Measurements from ENCODE around the gene PSMA7. TPM values are rescaled to one million over a fixed set of nuclear protein-coding genes. Genes with fewer than 3 reads are reported as not detected.

The PSMA7 gene
- total RNA-seq (140 TPM in 2 replicates), polyA plus RNA-seq (252 and 368 TPM in 2 replicates), polyA minus RNA-seq (97.3 and 122 TPM in 2 replicates)
- 200 TPM for total RNA-seq (2013)

- H2AFZ ChIP-seq (ENCODE audit: insufficient read depth, low read depth, low read length, poor library complexity, severe bottlenecking): peak within 1 kb of the TSS; percentile 75
- POLR2A ChIA-PET: interaction anchor here (0.5 to 2.0 kb wide), 4 partner anchors 20 to 243 kb away, joined by 3 to 6 read pairs (median 4); partner anchors contain the start of genes LSM14B, RPS21 and TAF4
Measured at GRCh38 chr20:62143081-62143956, at the start of gene PSMA7, which contains the start of gene SS18L1. Gene PSMA7, minus strand, starts transcription at chr20:62143394. Its CDS starts 91 bp downstream, at chr20:62143303. Gene SS18L1, plus strand, starts transcription at chr20:62143769. Its CDS starts 52 bp downstream, at chr20:62143821.

More at GRCh38 chr20:62143081-62143956, at the start of gene PSMA7, which contains the start of gene SS18L1:
- H3K79me2 ChIP-seq (ENCODE audit: control insufficient read depth, insufficient read depth, low read length): peaks cover 61% of the 10 kb centered on the region
- intact Hi-C loops (cut with micrococcal nuclease): loop anchor here (1.0 to 5.0 kb wide), 5 partner anchors 21 to 651 kb away; partner anchors contain the start of genes LSM14B, OSBPL2 and TAF4
- H3K4me1 ChIP-seq (ENCODE audit: control insufficient read depth in 2 of 2, insufficient read depth in 2 of 2, low read length in 2 of 2): peaks cover 24 to 29% of the 10 kb centered on the region in 2 donors
- Mint-ChIP-seq H3K9me3 (ENCODE audit: insufficient read depth) (no peaks in the 10 kb centered on the region), H3K4me1 (peaks cover 40% of the 10 kb centered on the region), H3K27me3 (no peaks in the 10 kb centered on the region), H3K4me3 (peak within 1 kb of the TSS; percentile 91), H3K27ac (peak within 1 kb of the TSS; percentile 92)
- peaks cover 0 to 20% of the 10 kb centered on the region in 2 experiments for H3K36me3 ChIP-seq (replicated peaks in 1 of 2; ENCODE audit: control extremely low read depth in 1 of 2, control insufficient read depth in 1 of 2, extremely low read depth in 1 of 2, insufficient read depth in 2 of 2, low read length in 1 of 2)
- no peaks in the 10 kb centered on the region for H3K9me3 ChIP-seq (ENCODE audit: control extremely low read depth in 1 of 3, control insufficient read depth in 2 of 3, insufficient read depth in 1 of 3, low read length in 2 of 3)
- peak within 1 kb of the TSS; percentile 54 to 88 (median 63) for H3K4me3 ChIP-seq (ENCODE audit: control extremely low read depth in 1 of 5, extremely low read depth in 1 of 5, insufficient read depth in 1 of 5, low read depth in 2 of 5, low read length in 4 of 5)
- peaks cover 72% of the 10 kb centered on the region for H4K20me1 ChIP-seq (ENCODE audit: control insufficient read depth, insufficient read depth, low read length, poor library complexity, severe bottlenecking)
- H3K27ac ChIP-seq (ENCODE audit: low read length in 2 of 2): peak within 1 kb of the TSS; percentile 63 to 75
- peak within 1 kb of the TSS; percentile 77 for H3K9ac ChIP-seq (ENCODE audit: low read length)
- WGBS (ENCODE audit: insufficient coverage): under 1% methylated on average over 148 of the region's 148 CpGs
- ATAC-seq (ENCODE audit: low read depth) (peak; percentile 90), DNase-seq (peak; percentile 94)
- no peaks in the 10 kb centered on the region for H3K27me3 ChIP-seq (replicated peaks in 1 of 4; ENCODE audit: control extremely low read depth in 1 of 4, control insufficient read depth in 3 of 4, insufficient read depth in 4 of 4, low read length in 3 of 4)
- peak within 1 kb of the TSS; percentile 92 for H3K4me2 ChIP-seq (replicated peaks; ENCODE audit: low read depth, low read length, poor library complexity, severe bottlenecking)
- TF ChIP-seq EZH2 (IDR thresholded peaks at IDR 0.05; ENCODE audit: borderline replicate concordance, insufficient read depth, low read depth, low read length, poor library complexity, severe bottlenecking): no peak
- TF ChIP-seq CTCF (IDR thresholded peaks at IDR 0.05): no peak
- CTCF ChIA-PET: interaction anchor here (0.9 to 2.8 kb wide), 4 partner anchors 18 to 133 kb away, joined by 3 to 16 read pairs (median 8); partner anchors contain the start of gene LSM14B
